ENCODE results near the gene NR2F6.
"Not testable (repeated sequence)": the region's sequence is repeated elsewhere in the genome, so short reads cannot be mapped to it uniquely, and the experiment has no call there.

The NR2F6 gene
- 0.69 to 1.6 (median 0.85) reads per million in 4 donors for total RNA-seq

DNA sequence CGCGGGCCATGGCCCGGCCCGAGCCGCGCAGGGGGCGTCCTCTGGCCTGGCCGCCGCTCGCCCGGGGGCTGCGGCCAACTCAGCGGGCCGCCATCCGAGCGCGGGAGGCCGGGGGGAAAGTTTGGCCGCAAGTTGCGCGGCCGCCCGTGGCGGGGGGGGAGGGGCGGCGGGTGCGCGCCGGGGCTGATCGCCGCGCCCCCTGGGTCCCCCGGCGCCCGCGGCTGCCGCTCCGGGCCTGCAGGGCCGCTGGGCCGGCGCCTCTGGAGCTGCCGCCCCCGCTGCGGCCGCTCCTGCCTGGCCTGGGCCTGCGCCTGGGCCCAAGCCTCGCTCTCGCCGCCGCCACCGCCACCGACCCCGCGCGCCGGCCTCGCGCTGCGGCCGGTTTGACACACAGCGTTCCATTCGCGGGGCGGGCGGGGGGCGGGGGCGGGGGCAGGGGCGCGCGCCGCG is at the start of gene NR2F6:
Gene NR2F6 (minus strand): TSS at position 385 of the 450 bp plus-strand sequence. CDS start 699 bp downstream, outside the sequence.
- DNase-seq = no peak

DNA sequence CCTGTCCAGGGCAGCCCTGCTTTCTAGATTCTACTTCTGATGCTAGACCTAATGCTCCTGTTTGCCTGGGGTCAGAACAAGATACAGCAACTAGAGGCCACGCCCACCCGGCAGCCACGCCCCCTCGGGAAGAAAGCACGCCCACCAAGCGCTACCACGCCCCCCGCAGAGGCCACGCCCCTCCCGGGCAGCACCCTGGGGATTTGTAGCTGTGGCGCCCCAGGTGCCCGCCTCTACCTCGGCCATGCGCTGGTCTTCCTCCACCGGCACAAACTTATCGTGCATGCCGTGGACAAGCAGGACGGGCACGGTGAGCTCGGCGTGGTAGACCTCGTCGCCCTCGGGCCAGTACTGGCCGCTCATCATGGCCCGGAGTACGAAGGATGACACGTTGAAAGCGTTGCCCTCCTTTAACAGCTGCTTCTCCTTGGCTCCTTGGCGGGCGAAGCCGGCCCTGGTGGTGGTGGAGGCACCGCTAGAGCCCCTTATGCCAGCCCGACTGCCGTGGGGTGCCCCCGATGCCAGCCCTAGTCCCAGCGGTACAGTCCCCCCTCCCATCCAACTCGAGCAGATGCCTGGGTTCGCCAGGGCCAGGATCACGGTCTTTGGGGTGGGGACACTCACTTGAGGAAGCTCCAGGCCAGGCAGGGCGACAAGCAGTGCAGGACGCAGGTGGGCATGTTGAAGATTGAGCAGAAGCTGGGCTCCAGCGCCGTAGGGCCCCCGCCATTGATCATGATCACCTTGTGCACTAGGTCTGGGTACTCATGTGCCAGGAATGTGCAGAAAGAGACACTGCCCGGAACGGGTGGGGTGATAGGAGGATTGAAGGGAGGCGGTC is 48.6 kb upstream of the NR2F6 start:
- peak in 4 of 5 donors; percentile 35 to 46 (median 38) for DNase-seq

DNA sequence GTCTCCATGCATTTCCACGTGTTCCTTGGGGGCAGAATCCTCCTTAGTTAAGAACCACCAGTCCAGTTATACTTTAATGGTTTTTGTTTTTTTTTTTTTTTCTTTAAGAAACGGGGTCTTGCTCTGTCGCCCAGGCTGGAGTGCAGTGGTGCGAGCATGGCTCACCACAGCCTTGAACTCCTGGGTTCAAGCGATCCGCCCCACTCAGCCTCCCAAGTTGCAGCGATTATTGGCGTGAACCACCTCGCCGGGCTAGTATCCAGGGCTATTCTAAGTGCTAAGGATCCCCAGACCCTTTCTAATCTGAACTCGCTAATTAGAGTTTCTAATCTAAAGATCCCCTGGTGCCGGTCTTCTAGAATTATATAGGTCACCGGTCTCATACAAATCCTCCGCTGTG is 47.9 kb upstream of the NR2F6 start:
- no peak for DNase-seq

DNA sequence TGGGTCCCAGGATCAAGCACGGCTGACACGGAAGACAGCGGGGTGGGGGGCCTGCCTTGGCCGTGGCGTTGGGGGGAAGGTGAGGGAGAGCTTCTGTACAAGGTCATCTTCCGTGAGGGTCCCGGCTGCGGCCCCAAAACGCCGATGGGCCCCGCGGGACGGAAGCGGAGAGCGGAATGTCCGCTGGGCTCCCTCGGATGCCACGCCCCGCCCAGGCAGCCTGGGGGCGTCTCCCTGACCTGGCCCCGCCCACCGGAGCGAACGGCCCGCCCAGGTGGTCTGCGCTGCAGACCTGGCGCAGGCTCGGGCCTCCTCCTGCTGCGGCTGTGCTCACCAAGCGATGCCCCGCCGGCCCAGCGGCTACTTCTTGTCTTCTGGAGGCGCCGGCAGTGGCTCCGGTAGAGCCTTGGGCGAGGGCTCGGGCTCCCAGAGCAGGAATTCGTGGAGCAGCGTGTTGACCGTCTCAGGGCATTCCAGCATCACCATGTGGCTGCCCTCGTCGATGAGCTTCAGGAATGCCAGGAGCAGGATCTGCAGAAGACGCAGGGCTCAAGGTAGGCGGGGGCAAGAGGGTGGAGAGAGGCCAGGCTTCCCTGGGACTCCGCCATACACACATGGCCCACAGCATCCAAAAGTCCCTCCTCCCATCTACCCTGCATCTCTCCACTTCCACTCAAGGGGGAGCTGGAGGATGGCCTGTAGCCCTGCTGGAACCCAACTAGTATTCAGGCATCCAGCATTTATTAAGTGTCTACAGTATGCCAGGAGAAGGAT is 46.8 kb upstream of the NR2F6 start:
- DNase-seq = peak; percentile 57 to 83 (median 68)

DNA sequence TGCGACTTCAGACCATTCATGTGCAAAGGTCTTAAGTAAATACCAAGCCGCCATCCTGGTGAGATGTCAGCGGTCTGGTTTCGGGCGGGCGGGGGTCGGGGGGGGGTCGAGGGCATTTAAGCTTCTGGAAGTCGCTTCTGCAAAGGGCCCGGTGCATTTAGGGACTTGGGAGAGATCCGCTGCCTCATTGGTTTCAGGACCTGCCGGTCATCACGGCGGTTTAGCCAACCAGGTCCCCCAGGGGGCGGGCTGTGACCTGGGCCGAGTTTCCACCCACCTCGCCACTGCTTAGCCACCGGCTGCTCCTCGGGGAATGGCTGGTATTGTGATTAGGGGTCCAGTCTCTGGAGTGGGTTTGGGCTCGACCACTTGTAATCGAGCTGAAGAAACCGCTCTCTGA is 43.8 kb upstream of the NR2F6 start:
- peak in 1 of 5 donors; percentile 51 for DNase-seq

DNA sequence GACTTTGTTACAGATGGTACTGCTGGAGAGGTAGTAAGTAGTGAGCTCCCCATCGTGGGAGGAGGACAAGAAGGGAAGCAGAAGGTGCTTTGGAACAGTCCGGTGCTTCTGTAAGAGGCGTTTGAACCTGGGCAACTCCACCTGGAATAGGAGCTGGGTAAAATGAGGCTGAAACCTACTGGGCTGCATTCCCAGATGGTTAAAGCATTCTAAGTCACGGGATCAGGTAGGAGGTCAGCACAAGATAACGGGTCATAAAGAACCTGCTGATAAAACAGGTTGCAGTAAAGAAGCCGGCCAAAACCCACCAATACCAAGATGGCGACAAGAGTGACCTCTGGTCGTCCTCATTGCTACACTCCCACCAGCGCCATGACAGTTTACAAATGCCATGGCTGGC is 41.0 kb upstream of the NR2F6 start:
- no peak for DNase-seq

DNA sequence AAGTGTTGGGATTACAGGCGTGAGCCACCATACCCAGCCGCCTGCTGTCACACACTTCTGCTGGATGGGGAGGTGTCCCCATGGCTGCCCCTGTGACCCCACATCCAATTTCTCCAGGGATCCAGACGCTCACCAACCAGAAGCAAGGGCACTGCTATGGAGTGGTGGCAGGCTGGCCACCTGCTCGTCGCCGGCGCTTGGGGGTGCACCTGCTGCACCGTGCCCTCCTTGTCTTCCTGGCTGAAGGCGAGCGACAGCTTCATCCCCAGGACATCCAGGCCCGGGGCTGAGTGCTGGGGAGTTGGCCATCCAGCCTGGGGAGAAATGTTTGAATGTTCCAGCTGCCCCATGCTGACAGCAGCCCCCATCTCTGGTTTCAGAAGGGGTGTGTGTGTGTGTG is 40.5 kb upstream of the NR2F6 start:
- DNase-seq = no peak

DNA sequence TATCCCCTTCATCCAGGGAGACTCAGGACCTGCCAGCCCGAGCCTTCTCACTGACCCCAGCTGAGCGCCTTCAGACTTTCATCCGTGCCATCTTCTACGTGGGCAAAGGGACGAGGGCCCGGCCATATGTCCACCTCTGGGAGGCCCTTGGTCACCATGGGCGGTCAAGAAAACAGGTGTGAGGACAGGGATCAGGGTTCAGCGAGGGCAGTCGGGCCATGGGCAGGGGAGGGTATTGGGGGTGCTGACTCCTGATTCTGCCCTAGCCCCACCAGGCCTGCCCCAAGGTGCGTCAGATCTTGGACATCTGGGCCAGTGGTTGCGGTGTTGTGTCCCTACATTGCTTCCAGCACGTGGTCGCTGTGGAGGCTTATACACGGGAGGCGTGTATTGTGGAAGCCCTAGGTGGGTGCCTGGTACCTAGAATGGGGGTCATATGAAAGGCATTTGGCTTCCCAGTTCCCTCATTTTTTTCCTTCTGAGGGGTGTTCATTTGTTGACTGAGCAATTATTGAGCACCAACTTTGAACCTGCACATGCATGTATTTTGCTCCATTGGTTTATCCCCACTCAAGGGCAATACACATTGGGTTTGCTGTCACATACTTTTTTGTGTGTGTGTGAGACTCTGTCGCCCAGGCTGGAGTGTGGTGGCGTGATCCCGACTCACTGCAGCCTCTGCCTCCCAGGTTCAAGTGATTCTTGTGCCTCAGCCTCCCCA is 39.9 kb upstream of the NR2F6 start:
- DNase-seq = no peak

DNA sequence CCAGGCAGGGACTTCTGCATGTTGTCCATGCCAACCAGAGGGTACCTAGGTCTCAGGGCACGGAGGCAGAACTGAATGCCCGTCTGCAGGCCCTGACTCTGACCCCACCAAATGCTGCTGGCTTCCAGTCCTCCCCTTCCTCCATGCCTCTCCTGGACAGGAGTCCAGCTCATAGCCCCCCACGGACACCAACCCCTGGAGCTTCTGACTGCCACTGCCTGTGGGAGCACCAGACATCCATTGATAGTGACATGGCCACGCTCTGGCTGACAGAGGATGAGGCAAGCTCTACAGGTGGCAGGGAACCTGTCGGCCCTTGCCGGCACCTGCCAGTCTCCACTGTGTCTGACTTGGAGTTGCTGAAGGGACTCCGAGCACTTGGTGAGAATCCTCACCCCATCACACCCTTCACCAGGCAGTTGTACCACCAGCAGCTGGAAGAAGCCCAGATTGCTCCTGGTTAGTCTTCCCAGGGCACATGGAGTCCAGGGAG is 37.8 kb upstream of the NR2F6 start:
- DNase-seq = no peak

DNA sequence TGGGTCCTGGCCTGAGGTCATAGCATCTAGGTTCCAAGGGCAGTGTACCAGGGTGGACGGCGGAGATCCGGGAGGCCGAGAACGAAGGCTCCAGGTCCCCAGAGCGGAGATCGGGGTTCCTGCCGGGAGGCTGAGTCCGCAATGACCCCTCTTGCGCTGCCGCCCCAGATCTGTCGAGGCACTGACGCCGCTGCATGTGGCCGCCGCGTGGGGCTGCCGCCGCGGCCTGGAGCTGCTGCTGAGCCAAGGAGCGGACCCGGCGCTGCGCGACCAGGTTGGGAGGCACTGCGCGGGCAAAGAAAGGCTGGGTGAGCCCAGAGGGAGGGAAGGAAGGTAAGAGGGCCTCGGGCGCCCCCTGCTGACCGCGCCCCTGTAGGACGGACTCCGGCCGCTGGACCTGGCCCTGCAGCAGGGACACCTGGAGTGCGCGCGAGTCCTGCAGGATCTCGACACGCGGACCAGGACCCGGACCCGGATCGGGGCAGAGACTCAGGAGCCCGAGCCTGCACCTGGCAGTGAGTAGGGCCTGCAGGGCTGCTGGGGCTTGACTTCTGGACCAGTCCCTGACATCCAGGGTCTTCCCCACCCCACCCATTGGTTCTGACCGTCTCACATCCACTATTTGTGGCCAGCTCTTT is 36.9 kb upstream of the NR2F6 start:
- peak; percentile 59 to 80 (median 71) for DNase-seq

DNA sequence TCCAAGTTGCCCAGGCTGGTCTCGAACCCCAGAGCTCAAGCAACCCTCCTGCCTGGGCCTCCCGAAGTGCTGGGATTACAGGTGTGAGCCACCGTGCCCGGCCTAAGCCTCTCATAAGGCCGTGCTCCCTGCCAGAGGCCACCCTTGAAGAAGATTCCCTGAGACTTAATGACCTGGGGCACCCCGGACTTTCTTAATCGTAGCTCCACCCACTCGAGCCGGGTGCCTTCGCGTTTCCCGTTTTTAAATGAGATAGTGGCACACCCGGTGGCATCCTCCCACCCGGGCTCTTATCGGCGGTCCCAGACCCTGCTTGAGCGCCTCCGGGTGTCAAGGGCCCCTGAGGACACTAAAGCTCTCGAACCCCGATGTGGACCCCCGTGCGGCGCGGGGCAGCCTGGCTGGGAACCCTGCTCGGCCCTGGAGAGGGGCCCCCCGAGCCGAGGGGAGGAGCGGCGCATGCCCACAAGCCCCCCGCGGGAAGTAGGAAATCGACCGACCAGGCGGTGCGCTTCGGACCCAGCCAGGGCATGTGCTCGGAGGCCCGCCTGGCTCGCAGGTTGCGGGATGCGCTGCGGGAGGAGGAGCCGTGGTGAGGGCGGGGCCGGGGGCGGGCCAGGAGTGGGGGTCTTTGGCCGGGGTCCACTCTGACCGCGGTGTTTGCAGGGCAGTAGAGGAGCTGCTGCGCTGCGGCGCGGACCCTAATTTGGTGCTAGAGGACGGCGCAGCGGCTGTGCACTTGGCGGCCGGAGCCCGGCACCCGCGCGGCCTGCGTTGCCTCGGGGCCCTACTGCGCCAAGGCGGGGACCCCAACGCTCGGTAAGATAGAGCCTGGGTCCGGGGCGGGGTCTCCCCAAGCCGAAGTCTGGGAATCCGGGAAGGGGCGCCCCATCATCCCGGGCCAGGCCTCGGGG is 35.9 kb upstream of the NR2F6 start, which contains the start of gene ANKLE1:
Gene ANKLE1 (plus strand): TSS at position 511 of the 914 bp plus-strand sequence. CDS start 20 bp downstream, at position 531.
- no peak for DNase-seq

DNA sequence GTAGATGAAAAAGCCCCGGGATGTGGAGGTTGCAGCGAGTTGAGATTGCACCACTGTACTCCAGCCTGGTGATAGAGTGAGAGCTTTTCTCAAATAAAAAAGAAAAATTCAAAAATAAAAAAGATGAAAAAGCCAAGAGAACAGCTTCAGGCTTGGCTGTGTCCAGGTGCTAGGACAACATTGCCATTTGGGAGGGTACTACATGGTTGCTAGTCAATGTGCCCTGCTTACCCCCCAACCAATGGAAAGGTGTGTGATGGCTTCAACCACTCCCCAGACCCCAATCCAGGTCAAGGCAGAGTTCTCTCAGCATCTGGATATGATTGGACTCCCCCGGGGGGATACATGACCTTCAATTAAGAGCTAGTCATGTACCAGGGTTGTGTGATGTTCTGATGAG is 33.7 kb upstream of the NR2F6 start:
- DNase-seq = no peak

DNA sequence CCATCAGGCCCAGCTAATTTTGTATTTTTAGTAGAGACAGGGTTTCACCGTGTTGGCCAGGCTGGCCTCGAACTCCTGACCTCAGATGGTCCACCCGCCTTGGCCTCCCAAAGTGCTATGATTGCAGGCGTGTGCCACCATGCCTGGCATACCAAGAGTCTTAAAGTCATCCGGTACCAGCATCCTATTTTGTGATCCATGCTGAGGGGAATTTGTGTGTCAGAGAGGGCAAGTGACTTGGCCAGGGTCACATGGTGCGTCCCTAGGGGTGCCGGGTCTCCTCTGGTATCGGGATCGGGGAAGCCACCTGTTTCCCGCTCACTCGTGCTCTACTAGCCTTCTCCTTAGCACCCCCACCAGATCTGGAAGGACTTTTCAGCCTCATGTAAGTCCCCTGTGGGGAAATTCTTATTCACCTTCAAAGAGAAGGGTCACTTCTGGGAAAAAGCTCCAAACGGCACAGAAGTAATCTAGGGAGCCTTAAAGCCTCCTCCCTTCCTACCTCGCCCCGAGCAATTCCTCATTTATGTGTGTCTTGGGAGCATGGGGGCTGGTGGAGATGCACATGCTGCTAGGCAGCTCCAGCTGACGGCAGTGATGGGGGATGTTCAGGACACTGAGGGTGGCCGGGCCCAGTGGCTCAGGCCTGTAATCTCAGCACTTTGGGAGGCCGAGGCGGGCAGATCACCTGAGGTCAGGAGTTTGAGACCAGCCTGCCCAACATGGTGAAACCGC is 29.9 kb upstream of the NR2F6 start:
- DNase-seq = no peak

DNA sequence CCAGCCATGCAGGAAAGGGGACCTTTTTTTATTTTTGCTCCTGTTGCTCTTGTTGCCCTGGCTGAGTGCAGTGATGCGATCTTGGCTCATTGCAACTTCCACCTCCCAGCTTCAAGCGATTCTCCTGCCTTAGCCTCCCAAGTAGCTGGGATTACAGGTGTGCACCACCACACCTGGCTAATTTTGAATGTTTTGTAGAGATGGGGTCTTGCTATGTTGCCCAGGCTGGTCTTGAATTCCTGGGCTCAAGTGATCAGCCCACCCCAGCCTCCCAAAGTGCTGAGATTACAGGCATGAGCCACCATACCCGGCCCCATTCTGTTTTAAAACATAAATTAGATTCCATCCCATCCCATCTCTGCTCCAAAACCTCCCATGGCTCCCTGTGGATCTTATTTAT is 29.2 kb upstream of the NR2F6 start:
- not testable (repeated sequence) for DNase-seq

DNA sequence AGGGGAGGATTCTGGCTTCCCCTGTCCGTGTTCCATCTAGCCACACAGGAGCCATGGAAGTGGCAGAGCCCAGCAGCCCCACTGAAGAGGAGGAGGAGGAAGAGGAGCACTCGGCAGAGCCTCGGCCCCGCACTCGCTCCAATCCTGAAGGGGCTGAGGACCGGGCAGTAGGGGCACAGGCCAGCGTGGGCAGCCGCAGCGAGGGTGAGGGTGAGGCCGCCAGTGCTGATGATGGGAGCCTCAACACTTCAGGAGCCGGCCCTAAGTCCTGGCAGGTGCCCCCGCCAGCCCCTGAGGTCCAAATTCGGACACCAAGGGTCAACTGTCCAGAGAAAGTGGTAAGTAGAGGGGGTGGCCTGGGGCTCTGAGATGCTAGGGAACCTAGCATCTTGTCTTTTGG is 23.0 kb upstream of the NR2F6 start:
- DNase-seq = no peak

DNA sequence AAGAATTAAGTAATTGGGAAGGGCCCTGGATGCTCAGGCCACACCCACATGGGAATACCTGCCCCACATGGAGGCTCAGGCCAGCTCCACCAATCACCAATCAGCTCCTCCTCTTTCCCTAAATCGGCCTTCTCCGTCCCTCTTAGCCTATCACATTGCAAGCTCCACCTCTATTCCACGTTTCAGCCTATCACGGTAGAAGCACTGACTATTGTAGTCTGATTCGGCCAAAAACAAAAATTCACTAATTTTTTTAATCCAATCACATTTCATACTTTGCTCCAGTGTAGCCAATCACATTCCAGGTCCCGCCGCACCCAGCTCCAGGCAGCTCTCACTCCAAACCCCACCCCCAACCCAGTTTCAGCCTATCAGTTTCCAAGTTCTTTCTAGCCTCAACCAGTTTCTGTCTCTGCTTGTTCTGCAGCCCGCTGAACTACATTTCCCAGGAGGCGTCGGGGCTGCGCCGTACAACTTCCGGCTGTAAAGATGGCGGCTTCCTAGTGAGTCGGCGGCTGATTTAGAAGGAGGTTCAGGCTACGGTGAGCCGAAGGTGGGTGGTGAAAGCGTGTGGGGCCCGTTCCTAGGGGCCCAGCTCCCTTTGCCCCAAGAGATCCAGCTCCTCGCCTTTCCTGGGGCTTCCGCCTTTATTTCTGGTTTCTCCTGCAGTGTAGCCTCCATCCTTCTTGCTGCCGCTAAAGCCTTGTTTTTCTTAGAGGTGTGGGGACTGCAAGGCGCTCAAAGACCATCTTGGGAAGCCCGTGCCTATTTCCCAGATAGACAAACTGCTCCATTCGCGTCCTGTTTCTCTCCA is 21.5 kb upstream of the NR2F6 start, which contains the start of gene BABAM1:
Gene BABAM1 (plus strand): TSS at position 469 of the 814 bp plus-strand sequence. CDS start 1,364 bp downstream, outside the sequence.
- DNase-seq = peak; percentile 89 to 98 (median 94)

DNA sequence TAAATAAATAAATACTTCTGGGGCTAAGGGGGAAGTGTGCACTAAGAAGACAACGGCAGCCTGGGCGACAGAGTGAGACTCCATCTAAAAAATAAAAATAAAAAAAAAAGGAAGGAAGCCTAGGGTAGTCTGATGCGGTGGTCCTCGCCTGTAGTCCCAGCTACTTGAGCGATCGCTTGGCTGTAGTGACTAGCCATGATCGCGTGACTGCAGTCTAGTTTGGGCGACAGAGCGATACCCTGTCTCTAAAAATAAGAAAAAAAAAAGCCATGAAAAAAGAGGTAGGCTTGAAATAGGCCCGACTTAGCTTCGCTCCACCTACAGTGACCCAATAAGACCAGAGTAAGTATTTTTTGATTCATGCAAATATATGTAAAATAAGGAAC is 20.9 kb upstream of the NR2F6 start:
- no peak for DNase-seq

DNA sequence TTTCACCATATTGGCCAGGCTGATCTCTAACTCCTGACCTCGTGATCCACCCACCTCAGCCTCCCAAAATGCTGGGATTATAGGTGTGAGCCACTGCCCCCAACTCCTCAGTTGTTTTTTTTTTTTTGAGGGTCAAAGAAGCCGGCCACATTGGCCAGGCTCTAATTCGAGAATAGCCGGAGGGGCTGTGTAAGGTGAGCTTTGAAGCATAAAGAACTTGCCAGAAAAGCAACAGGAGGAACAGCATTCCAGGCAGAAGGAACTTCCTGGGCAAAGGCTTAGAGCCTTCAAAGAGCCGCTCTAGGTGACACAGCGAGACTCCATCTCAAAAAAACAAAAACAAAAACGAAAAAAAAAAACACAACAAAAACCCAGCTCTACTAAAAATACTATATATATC is 20.3 kb upstream of the NR2F6 start:
- DNase-seq = no peak

DNA sequence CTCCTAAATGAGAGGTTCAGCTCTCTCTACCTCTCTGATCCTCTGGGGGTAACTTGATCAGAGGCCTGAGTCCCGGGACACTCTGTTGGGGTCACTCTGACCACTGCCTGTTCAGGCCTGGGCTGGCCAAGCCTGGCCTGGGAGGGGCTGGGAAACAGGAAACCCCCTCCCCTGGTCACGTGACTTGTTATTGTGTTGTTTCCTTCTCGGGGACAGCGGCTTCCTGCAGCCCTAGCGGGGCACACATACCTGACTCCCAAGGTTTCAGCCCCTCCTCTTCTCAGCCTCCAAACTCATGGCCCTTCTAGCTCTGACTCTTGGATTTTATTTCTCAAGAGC is 18.9 kb upstream of the NR2F6 start, which contains the start of gene USHBP1:
Gene USHBP1 (minus strand): TSS at position 105 of the 339 bp plus-strand sequence. CDS start 446 bp downstream, outside the sequence.
- no peak for DNase-seq

Data from T-helper 1 cell (primary cell).